CD14-positive monocyte (primary cell): ENCODE results near the gene STRBP. TPM values are rescaled to one million over a fixed set of nuclear protein-coding genes. Genes with fewer than 3 reads are reported as not detected.

Source experiments
- DNase-seq, 3 donors: peaks; one replicate each; pipeline ENCODE4 v3.0.0-alpha.2; 2011 to 2022
- H2AFZ ChIP-seq: 2 replicates; pipeline ENCODE4 v1.6.0; 2012; ENCODE audit warnings: mild to moderate bottlenecking, low read depth, low read length, inconsistent platforms; ENCODE audit not compliant: insufficient read depth, poor library complexity, severe bottlenecking
- H3K27ac ChIP-seq, 2 donors: 1 replicate in 1 of 2; 2 replicates in 1 of 2; pipeline ENCODE4 v1.5.1; 2012 to 2013; ENCODE audit warnings: low read length in 2 of 2, control low read depth in 1 of 2, inconsistent platforms in 1 of 2, low read depth in 1 of 2, mild to moderate bottlenecking in 1 of 2
- H3K27me3 ChIP-seq, 2 donors: one replicate each; pipeline versions ENCODE4 v1.6.0 to v1.6.1; 2011 to 2013; ENCODE audit warnings: low read length in 2 of 2; ENCODE audit not compliant: control insufficient read depth in 2 of 2, insufficient read depth in 2 of 2
- H3K36me3 ChIP-seq, 2 donors: replicated peaks in 1 of 2; 1 replicate in 1 of 2; 2 replicates in 1 of 2; pipeline versions ENCODE4 v1.5.1 to v1.6.1; 2012 to 2013; ENCODE audit warnings: low read length in 2 of 2, control low read depth in 1 of 2, inconsistent platforms in 1 of 2, mild to moderate bottlenecking in 1 of 2; ENCODE audit not compliant: insufficient read depth in 2 of 2, control insufficient read depth in 1 of 2
- H3K4me1 ChIP-seq, 2 donors: 1 replicate in 1 of 2; 2 replicates in 1 of 2; pipeline versions ENCODE4 v1.5.1 to v1.6.1; 2012 to 2013; ENCODE audit warnings: low read length in 2 of 2, control low read depth in 1 of 2, inconsistent platforms in 1 of 2, mild to moderate bottlenecking in 1 of 2, moderate library complexity in 1 of 2; ENCODE audit not compliant: insufficient read depth in 2 of 2, control insufficient read depth in 1 of 2
- H3K4me2 ChIP-seq: replicated peaks from 2 replicates; pipeline ENCODE3; 2012; ENCODE audit warnings: low read length, moderate library complexity, mild to moderate bottlenecking; ENCODE audit not compliant: poor library complexity, severe bottlenecking; ENCODE audit errors: extremely low read depth
- H3K4me3 ChIP-seq, 3 experiments: fragments of 200-600 bp in 1 of 3; sonication (generic) in 1 of 3; replicated peaks in 1 of 3; 1 replicate in 2 of 3; 2 replicates in 1 of 3; pipeline ENCODE4 v1.5.1; 2011 to 2013; ENCODE audit warnings: low read length in 3 of 3, mild to moderate bottlenecking in 3 of 3, control low read depth in 2 of 3, low read depth in 2 of 3, inconsistent platforms in 1 of 3, moderate library complexity in 1 of 3
- H3K79me2 ChIP-seq: 2 replicates; pipeline ENCODE4 v1.6.0; 2012; ENCODE audit warnings: mild to moderate bottlenecking, control low read depth, inconsistent platforms, low read length, moderate library complexity; ENCODE audit not compliant: insufficient read depth
- H3K9ac ChIP-seq: 2 replicates; pipeline ENCODE4 v1.6.0; 2017; ENCODE audit warnings: low read length, mild to moderate bottlenecking; ENCODE audit not compliant: insufficient read depth, poor library complexity, severe bottlenecking
- H3K9me3 ChIP-seq, 2 donors: replicated peaks in 1 of 2; 1 replicate in 1 of 2; 2 replicates in 1 of 2; pipeline versions ENCODE4 v1.5.1 to v1.6.1; 2012 to 2013; ENCODE audit warnings: low read length in 2 of 2, control low read depth in 1 of 2; ENCODE audit not compliant: control insufficient read depth in 1 of 2, insufficient read depth in 1 of 2
- H4K20me1 ChIP-seq: 2 replicates; pipeline ENCODE4 v1.6.0; 2012; ENCODE audit warnings: mild to moderate bottlenecking, low read length, control low read depth, moderate library complexity; ENCODE audit not compliant: insufficient read depth
- H3K27ac Mint-ChIP-seq, 7 donors: one replicate each; pipeline ENCODE4 v1.8.0; 2020; ENCODE audit warnings: mild to moderate bottlenecking in 7 of 7, mixed read lengths in 7 of 7, moderate library complexity in 6 of 7, inconsistent platforms in 2 of 7
- H3K27me3 Mint-ChIP-seq, 3 donors: one replicate each; pipeline ENCODE4 v1.8.0; 2021 to 2022; ENCODE audit warnings: low read depth in 3 of 3, mild to moderate bottlenecking in 3 of 3, mixed read lengths in 3 of 3, moderate library complexity in 3 of 3, inconsistent platforms in 1 of 3
- H3K36me3 Mint-ChIP-seq, 2 donors: one replicate each; pipeline ENCODE4 v1.8.0; 2020; ENCODE audit warnings: mixed read lengths in 2 of 2, inconsistent platforms in 1 of 2, mild to moderate bottlenecking in 1 of 2
- H3K4me1 Mint-ChIP-seq: one replicate; pipeline ENCODE4 v1.8.0; 2020; ENCODE audit warnings: mild to moderate bottlenecking, mixed read lengths
- H3K4me3 Mint-ChIP-seq, 2 donors: one replicate each; pipeline ENCODE4 v1.8.0; 2020; ENCODE audit warnings: mild to moderate bottlenecking in 2 of 2, mixed read lengths in 2 of 2, moderate library complexity in 1 of 2
- H3K9me3 Mint-ChIP-seq, 7 donors: one replicate each; pipeline ENCODE4 v1.8.0; 2020 to 2022; ENCODE audit warnings: mixed read lengths in 7 of 7, mild to moderate bottlenecking in 6 of 7, moderate library complexity in 6 of 7, inconsistent platforms in 2 of 7
- WGBS: methylation state at CpG from one replicate; pipeline ENCODE4 v1.1.5; 2013; ENCODE audit warnings: missing lambda C conversion rate; ENCODE audit not compliant: insufficient coverage; 5-methylcytosine and 5-hydroxymethylcytosine counted together
- intact Hi-C, 2 donors: fragments of 100-400 bp; cut with micrococcal nuclease; formaldehyde crosslinking; loops; one replicate each; pipeline versions ENCODE4 v1.15.0 to v1.15.1; 2023
- polyA plus RNA-seq, 3 donors: library from polyadenylated mRNA; depleted of rRNA in 1 of 3; unstranded in 2 of 3; stranded (reverse) in 1 of 3; fragments of 300-500 nt in 2 of 3; fragments of >200 nt in 1 of 3; fragmentation: Illumina TruSeq in 2 of 3; gene quantifications; 1 replicate in 2 of 3; 2 replicates in 1 of 3; pipeline ENCODE4 v1.2.3, GENCODE V29; 2012 to 2021
- TF ChIP-seq, protein P1 (sequence below): fragments of 200-600 bp; IDR thresholded peaks from one replicate; pipeline ENCODE4 v1.8.0; 2022; ENCODE audit warnings: antibody characterized with exemption, mild to moderate bottlenecking

STRBP gene
- polyA plus RNA-seq, 3 donors, result 0.97 to 1.9 (median 1.9) TPM

DNA sequence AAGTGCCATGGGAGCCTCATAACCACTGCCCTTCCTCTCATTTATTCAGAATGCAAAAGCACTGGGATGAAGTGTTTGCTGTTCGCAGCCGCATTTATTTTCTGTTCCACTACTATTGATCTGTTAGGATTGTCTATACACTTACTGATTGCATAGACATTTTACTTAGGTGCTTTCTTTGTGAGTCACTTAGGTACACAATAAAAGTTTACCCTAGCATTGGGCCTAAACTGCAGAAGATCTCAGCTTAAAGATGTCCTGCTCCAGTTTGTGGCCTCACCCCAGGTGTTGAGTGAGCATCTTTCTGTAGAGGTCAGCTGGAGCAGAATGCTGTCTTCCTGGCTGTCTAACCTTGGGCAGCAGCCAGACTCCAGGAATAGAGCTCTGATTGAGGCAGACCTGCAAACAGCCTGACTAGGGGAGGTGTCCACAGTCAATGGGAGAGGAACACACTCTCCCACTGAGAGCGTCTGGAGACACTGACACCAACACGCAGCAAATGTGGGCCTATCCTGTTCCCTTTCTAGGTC, 181.0 kb downstream of the STRBP start:
- H3K4me3 ChIP-seq, result no peak overlapping the region
- Mint-ChIP-seq H3K4me1 (no peaks in the 10 kb centered on the region), H3K27me3 (no peaks in the 10 kb centered on the region), H3K36me3 (peaks cover 86 to 90% of the 10 kb centered on the region in 2 donors), H3K9me3 (peaks cover 0 to 1% (median 0%) of the 10 kb centered on the region in 7 donors), H3K4me3 (no peak overlapping the region), H3K27ac (no peak overlapping the region)
- TF ChIP-seq, protein P1, sequence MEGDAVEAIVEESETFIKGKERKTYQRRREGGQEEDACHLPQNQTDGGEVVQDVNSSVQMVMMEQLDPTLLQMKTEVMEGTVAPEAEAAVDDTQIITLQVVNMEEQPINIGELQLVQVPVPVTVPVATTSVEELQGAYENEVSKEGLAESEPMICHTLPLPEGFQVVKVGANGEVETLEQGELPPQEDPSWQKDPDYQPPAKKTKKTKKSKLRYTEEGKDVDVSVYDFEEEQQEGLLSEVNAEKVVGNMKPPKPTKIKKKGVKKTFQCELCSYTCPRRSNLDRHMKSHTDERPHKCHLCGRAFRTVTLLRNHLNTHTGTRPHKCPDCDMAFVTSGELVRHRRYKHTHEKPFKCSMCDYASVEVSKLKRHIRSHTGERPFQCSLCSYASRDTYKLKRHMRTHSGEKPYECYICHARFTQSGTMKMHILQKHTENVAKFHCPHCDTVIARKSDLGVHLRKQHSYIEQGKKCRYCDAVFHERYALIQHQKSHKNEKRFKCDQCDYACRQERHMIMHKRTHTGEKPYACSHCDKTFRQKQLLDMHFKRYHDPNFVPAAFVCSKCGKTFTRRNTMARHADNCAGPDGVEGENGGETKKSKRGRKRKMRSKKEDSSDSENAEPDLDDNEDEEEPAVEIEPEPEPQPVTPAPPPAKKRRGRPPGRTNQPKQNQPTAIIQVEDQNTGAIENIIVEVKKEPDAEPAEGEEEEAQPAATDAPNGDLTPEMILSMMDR, result no peak
- no peaks in the 10 kb centered on the region for H3K9me3 ChIP-seq
- H3K4me2 ChIP-seq, result no peak overlapping the region
- intact Hi-C loops, result no loop called here
- no peaks in the 10 kb centered on the region for H3K4me1 ChIP-seq
- no peak overlapping the region for H2AFZ ChIP-seq
- no peak overlapping the region for H3K27ac ChIP-seq
- H4K20me1 ChIP-seq, result no peaks in the 10 kb centered on the region
- H3K79me2 ChIP-seq, result no peaks in the 10 kb centered on the region
- H3K9ac ChIP-seq, result no peak overlapping the region
- DNase-seq, result no peak
- H3K27me3 ChIP-seq, result no peaks in the 10 kb centered on the region
- WGBS, result no CpG with 5 or more reads among the region's 4 CpGs
- H3K36me3 ChIP-seq, result peaks cover 85 to 100% of the 10 kb centered on the region in 2 donors

- Histone ChIP-seq H3K27me3 (no peaks in the 10 kb centered on the region), H3K4me3 (no peak overlapping the region), H3K4me2 (no peak overlapping the region), H3K79me2 (no peaks in the 10 kb centered on the region), H2AFZ (no peak overlapping the region), H3K36me3 (peaks cover 84 to 100% of the 10 kb centered on the region in 2 donors), H4K20me1 (no peaks in the 10 kb centered on the region), H3K4me1 (no peaks in the 10 kb centered on the region), H3K27ac (no peak overlapping the region), H3K9me3 (no peaks in the 10 kb centered on the region), H3K9ac (no peak overlapping the region)
- Mint-ChIP-seq H3K4me3 (no peak overlapping the region), H3K4me1 (no peaks in the 10 kb centered on the region), H3K9me3 (peaks cover 0 to 1% (median 0%) of the 10 kb centered on the region in 7 donors), H3K27me3 (no peaks in the 10 kb centered on the region), H3K36me3 (peaks cover 86 to 92% of the 10 kb centered on the region in 2 donors), H3K27ac (peak overlapping the region in 1 of 7 donors; percentile 20)
- WGBS, result 95% methylated on average over 2 of the region's 2 CpGs
- TF ChIP-seq, protein P1, result no peak
- intact Hi-C loops, result no loop called here
- no peak for DNase-seq
Measured at GRCh38 chr9:123085916-123086315, 182.5 kb downstream of the STRBP start.
